Testis (tissue), 2 donors: ENCODE results near the gene PPP1R12B.
"Not testable (repeated sequence)": the region's sequence is repeated elsewhere in the genome, so short reads cannot be mapped to it uniquely, and the experiment has no call there.

Experiments
- POLR2A ChIP-seq: fragments of 450-650 bp; IDR thresholded peaks from one replicate; pipeline ENCODE4 v1.6.1; 2017; ENCODE audit warnings: antibody characterized with exemption, mild to moderate bottlenecking, moderate library complexity
- TF ChIP-seq, protein P1 (sequence below), 3 experiments: fragments of 450-650 bp in 2 of 3; fragments of 200-600 bp in 1 of 3; sonication (generic) in 1 of 3; IDR thresholded peaks; one replicate each; pipeline ENCODE4 v1.5.1; 2016 to 2019; ENCODE audit warnings: antibody characterized with exemption in 3 of 3, mild to moderate bottlenecking in 2 of 3, moderate library complexity in 1 of 3

DNA sequence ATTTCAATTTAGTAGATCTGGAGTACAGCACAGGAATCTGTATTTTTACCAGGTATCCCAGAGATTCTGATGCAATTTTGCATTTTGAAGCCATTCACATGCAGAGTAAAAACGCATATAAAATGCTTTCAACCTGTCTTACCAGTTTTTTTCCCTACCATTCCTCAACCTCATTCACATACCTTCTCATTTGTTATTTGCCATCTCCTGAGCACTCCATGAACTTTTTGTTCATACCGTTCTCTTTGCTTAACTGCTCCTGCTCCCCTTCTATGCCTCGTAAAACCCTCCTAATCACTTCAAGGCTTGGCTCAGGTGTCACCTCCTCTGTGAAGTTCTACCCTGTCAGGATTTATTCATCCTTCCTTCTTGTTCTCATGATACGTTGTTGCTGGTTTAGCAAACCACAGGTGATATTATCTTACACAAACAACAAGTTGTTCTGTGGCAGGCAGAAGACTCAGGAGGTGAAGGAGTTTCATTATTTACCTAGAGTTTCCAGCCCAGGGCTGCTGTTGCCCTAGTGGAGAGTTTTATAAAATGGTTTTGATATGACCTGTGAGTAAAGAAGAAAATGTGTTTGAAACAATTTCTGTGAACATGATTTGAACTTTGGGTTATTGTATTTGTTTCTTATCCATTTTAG lies 31.5 kb downstream of the PPP1R12B start:
- TF ChIP-seq, protein P1, sequence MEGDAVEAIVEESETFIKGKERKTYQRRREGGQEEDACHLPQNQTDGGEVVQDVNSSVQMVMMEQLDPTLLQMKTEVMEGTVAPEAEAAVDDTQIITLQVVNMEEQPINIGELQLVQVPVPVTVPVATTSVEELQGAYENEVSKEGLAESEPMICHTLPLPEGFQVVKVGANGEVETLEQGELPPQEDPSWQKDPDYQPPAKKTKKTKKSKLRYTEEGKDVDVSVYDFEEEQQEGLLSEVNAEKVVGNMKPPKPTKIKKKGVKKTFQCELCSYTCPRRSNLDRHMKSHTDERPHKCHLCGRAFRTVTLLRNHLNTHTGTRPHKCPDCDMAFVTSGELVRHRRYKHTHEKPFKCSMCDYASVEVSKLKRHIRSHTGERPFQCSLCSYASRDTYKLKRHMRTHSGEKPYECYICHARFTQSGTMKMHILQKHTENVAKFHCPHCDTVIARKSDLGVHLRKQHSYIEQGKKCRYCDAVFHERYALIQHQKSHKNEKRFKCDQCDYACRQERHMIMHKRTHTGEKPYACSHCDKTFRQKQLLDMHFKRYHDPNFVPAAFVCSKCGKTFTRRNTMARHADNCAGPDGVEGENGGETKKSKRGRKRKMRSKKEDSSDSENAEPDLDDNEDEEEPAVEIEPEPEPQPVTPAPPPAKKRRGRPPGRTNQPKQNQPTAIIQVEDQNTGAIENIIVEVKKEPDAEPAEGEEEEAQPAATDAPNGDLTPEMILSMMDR (IDR thresholded peaks at IDR 0.05): not testable (repeated sequence)
- not testable (repeated sequence) for TF ChIP-seq POLR2A
